SK-MEL-5 (cell line): ENCODE measurements around the gene NKAIN2. TPM values are rescaled to one million over a fixed set of nuclear protein-coding genes. Genes with fewer than 3 reads are reported as not detected.
"Not testable (repeated sequence)": the region's sequence is repeated elsewhere in the genome, so short reads cannot be mapped to it uniquely, and the experiment has no call there.

Experiments used
- DNase-seq: peaks from one replicate; pipeline ENCODE4 v3.0.0-alpha.2; 2016; ENCODE audit warnings: low read depth, low spot score
- in situ Hi-C: cut with HindIII; loops from 2 replicates; pipeline ENCODE4 v1.10.0; 2016; ENCODE audit warnings: low sequenced_read_pairs, high pct_unique_total_duplicates, low pct_unique_long_range_greater_than_20kb
- total RNA-seq: library from RNA; depleted of rRNA; stranded (reverse); fragments of >200 nt; shearing (Covaris generic); gene quantifications from 2 replicates; pipeline ENCODE4 v1.2.3, GENCODE V29; 2014

The NKAIN2 gene
- total RNA-seq, 1 experiment from 2014 or later: not detected

GRCh38 chr6:123913863-123914262 lies 110.2 kb downstream of the NKAIN2 start:
- in situ Hi-C loops: no loop called here
- DNase-seq: no peak

DNA sequence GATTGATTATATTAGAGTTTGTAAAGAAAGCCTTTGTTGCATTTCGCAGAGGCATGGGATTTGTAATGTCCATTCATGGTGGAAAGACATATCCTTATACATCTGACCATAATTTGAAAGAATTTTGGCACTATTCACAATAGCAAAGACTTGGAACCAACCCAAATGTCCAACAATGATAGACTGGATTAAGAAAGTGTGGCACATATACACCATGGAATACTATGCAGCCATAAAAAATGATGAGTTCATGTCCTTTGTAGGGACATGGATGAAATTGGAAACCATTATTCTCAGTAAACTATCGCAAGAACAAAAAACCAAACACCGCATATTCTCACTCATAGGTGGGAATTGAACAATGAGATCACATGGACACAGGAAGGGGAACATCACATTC lies 119.7 kb downstream of the NKAIN2 start:
- DNase-seq, in situ Hi-C loops: not testable (repeated sequence)

DNA sequence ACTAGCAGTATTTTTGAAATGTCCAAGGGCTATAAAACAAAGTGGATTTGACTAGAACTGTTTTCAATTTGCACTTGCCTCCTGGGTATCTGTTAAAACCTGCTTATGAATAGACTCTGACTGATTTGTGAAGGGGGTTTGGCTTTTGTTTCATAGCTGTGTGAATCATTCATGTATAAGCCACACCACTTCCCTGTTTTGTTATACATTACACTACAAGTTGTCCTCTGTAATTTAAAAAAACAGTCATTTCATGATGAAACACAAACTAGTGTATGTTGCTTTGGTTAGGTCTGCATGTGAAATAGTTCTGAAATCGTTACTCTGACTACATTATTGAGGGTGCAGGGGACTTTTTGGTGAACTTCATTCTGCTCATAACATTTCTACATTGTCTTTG lies 121.7 kb downstream of the NKAIN2 start:
- no peak for DNase-seq
- in situ Hi-C loops: no loop called here

DNA sequence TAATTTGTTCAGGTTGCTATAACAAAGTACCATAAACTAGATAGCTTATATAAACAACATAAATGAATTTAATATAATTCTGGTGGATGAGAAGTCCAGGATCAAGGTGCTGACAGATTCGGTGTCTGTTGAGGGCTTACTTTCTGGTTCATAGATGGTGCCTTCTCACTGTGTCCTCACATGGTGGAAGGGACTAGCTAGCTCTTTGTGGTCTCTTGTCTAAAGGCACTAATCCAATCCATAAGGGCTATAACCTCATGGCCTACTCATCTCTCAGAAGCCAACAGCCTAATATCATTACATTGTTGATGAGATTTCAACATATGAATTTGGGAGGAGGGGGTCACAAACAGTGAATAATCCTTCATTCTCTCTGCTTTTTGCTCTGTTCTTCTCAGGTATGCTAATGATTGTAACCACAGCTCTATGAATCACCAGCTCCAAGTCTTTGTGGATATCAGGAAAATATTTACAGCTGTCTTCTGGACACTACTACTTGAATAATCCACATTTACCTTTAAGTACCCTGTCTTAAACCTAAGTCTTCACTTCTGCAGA lies 122.3 kb downstream of the NKAIN2 start:
- in situ Hi-C loops: no loop called here
- no peak for DNase-seq

DNA sequence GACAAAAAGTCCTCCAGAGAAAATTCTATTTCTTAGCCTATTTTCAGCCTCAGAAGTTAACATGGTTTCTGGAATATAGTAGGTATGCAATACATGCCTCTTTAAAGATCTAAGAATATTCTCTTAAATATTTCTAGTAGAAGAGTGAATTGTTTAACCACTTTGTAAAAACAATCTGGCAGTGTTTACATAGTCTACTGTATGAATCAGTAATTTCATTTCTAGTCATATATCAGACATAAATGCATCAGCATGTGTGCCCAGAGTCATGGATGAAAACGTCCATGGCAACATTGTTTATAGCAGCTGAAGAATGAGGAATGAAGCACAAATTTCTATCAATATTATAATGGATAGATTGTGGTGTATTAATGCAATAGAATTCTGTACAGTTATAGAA lies 124.9 kb downstream of the NKAIN2 start:
- DNase-seq: no peak
- in situ Hi-C loops: no loop called here

DNA sequence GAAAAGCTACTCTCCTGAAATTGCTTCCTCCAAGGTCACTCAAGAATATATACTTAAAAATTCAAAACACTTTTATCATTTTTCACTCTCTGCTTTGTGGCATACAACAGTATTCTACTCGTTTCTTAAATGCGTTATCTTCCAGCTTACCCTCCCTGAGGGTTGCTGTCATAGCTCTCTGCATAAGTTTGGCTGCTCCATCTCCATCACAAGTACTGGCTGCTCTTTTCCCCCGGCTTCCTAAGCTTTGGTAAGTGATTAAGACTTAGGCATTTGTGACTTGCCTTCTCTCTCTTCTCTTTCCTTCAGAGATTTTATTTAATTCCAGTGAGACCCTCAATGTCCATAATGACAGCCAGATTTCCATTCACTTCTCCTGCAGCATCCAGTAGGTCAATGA lies 128.3 kb downstream of the NKAIN2 start:
- in situ Hi-C loops: no loop called here
- DNase-seq: no peak

DNA sequence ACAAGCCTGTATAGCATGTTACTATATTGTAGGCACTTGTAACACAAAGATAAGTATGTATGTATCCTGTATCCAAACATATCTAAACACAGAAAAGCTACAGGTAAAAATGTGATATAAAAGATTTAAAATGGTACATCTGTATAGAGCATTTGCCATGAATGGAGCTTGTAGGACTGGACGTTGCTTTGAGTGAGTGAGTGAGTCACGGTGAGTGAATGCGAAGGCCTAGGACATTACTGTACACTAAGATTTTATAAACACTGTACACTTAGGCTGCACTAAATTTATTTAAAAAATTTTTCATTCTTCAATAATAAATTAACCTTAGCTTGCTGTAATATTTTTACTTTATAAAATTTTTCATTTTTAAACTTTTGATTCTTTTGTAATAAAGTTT lies 136.9 kb downstream of the NKAIN2 start:
- DNase-seq: no peak
- in situ Hi-C loops: no loop called here

GRCh38 chr6:123941855-123942254 lies 138.2 kb downstream of the NKAIN2 start:
- in situ Hi-C loops: no loop called here
- DNase-seq: no peak

DNA sequence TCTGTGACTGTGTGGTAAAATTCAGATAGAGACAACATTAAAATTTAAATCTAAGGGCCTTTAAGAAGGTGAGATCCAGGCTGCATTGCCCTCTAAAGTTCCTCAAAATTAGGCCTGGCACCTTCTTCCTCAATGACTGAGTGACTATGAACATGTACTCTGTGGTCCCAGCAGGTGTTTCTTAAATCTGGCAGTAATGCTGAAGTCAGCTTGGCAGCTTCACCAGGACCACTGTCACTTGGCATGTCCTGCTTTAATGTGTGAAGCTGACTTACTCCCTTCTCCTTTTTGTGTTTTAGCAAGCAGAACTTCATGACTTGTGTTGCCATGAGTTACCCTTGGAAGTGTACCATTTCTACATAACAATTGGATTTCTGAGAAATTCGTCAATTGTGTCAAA lies 141.7 kb downstream of the NKAIN2 start:
- in situ Hi-C loops: no loop called here
- DNase-seq: no peak

DNA sequence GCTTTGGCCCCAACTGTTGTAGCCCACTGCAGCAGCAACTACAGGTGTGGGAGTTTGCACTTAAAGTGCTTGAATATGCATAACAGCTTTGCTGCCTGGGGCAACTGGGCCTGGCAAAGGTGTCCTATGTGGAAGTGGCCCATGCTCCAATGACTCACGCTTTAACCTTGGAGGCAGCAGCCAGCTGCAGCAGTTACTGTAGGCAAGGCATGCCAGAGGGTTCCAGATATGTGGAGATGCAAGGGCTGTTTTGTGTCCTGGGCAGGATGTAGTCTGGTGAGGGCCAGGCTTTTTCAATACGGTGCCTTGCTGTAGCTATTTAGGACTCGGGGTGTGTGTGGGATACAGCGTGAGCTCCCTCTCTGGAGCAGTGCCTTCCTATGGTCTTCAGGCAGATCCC lies 150.3 kb downstream of the NKAIN2 start:
- DNase-seq: no peak
- in situ Hi-C loops: no loop called here

GRCh38 chr6:123956492-123957139 lies 153.0 kb downstream of the NKAIN2 start:
- in situ Hi-C loops: no loop called here
- no peak for DNase-seq

GRCh38 chr6:123962508-123962907 lies 158.8 kb downstream of the NKAIN2 start:
- DNase-seq: no peak
- in situ Hi-C loops: no loop called here

DNA sequence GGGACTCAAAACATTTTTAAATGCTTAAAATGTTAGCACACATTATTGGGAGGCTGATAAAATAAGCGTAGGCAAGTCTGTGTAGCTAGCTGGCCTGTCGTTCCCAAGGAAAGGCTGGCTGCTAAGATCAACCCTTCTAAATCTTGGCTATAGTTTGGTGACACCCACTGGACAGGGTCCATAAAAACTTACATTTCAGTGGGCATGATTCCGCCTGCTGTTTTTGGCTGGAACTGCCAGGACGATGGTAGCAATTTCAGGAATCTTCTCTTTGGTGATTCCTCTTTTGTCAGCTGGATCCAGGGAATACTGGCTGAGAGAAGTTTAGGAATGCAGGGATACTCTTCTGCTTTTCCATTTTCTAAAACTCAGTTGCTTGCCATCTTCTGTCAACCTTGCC lies 162.2 kb downstream of the NKAIN2 start:
- peak; percentile 66 for DNase-seq
- in situ Hi-C loops: no loop called here

- DNase-seq: no peak
- in situ Hi-C loops: no loop called here
Observed at GRCh38 chr6:123966618-123967017, 163.0 kb downstream of the NKAIN2 start.

- DNase-seq: no peak
- in situ Hi-C loops: no loop called here
Observed at GRCh38 chr6:123967905-123968304, 164.2 kb downstream of the NKAIN2 start.

- DNase-seq: no peak
- in situ Hi-C loops: no loop called here
Observed at GRCh38 chr6:123972600-123973294, 169.1 kb downstream of the NKAIN2 start.

DNA sequence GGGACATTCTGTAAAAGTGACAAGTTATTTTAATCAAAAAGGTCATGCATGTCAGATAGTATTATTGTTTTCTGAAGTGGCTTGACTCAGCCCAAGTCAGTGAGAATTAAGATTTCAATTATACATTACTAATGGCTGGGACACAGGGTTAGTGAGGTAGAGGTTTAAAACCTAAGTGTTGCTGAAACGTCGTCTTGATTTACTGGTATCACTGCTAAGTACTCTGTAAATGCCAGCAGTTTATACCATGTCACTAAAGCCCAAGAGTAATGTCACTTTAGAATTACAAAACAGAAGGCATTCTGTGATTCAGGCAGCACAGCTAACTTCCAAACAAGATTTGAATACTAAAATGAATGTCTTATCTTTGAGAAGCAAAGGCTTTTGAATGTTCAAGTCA lies 176.6 kb downstream of the NKAIN2 start:
- in situ Hi-C loops: no loop called here
- DNase-seq: no peak

DNA sequence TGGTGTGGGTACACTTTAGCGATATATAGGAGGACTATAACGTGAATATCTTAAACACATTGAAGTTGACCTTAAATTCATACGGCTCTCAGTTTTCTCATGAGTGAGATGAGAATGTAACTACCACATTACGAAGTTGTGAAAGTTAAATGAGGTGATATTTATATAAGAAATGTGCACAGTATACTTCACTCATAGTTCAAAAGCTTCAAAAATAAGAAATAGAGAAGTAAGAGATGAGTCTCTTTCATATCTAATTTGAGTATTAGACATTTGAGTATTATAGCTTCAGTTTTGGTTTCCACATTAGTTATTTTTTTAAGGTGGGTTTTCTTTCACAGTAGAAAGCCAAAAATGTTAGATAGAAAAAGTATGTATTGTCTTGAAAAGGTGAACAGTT lies 183.3 kb downstream of the NKAIN2 start:
- in situ Hi-C loops: no loop called here
- DNase-seq: no peak

DNA sequence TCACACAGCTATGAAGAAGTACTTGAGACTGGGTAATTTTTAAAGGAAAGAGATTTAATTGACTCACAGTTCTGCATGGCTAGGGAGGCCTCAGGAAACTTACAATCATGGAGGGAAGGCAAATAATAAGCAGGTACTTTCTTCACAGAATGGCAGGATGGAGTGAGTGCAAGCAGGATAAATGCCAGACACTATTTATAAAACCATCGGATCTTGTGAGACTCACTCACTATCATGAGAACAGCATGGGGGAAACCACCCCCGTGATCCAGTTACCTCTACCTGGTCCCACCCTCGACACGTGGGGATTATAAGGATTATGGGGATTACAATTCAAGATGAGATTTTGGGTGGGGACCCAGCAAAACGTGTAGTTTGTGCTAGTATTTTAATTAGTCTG lies 186.3 kb downstream of the NKAIN2 start:
- DNase-seq, in situ Hi-C loops: not testable (repeated sequence)
